HepG2 (cell line): ENCODE data around the gene ZNF813. TPM values are rescaled to one million over a fixed set of nuclear protein-coding genes. Genes with fewer than 3 reads are reported as not detected.
A peak's percentile ranks its signal among the peaks of the same experiment; 100 is the strongest.

Experiments used
- CREB3 ChIP-seq: sonication (generic); formaldehyde crosslinking; IDR thresholded peaks from 2 replicates; pipeline ENCODE4 v1.5.0; 2020; ENCODE audit warnings: missing genetic modification reagents
- E2F5 ChIP-seq: sonication (generic); formaldehyde crosslinking; conservative IDR thresholded peaks from 2 replicates; pipeline ENCODE4 v1.4.0; 2020; ENCODE audit warnings: missing genetic modification reagents
- ETV5 ChIP-seq: IDR thresholded peaks from 2 replicates; pipeline ENCODE4 v1.6.1; 2018; ENCODE audit warnings: missing biosample characterization, missing genetic modification reagents, inconsistent platforms, borderline replicate concordance
- FOXK2 ChIP-seq: fragments of 450-650 bp; IDR thresholded peaks from 2 replicates; pipeline ENCODE4 v1.6.1; 2016
- IRF9 ChIP-seq: sonication (generic); formaldehyde crosslinking; IDR thresholded peaks from 2 replicates; pipeline ENCODE4 v1.8.0; 2022; ENCODE audit warnings: missing genetic modification reagents, mild to moderate bottlenecking, borderline replicate concordance
- JUN ChIP-seq: sonication (generic); formaldehyde crosslinking; IDR thresholded peaks from 2 replicates; pipeline ENCODE4 v1.4.0; 2020; ENCODE audit warnings: mild to moderate bottlenecking, missing genetic modification reagents
- MAZ ChIP-seq, 2 experiments: sonication (generic) in 1 of 2; formaldehyde crosslinking in 1 of 2; IDR thresholded peaks; 2 replicates each; pipeline versions ENCODE4 v1.5.0 to v1.6.1; 2012 to 2020; ENCODE audit warnings: low read depth in 2 of 2, mild to moderate bottlenecking in 2 of 2, borderline replicate concordance in 1 of 2, improper control_type of control experiment in 1 of 2, low read length in 1 of 2, missing genetic modification reagents in 1 of 2, moderate library complexity in 1 of 2
- PAWR ChIP-seq: sonication (generic); formaldehyde crosslinking; IDR thresholded peaks from 2 replicates; pipeline ENCODE4 v1.4.0; 2020; ENCODE audit warnings: missing genetic modification reagents, mild to moderate bottlenecking, borderline replicate concordance
- RARA ChIP-seq: IDR thresholded peaks from 2 replicates; pipeline ENCODE4 v1.6.1; 2016; ENCODE audit warnings: missing genetic modification reagents, missing compliant biosample characterization
- RNF219 ChIP-seq: sonication (generic); formaldehyde crosslinking; IDR thresholded peaks from 2 replicates; pipeline ENCODE4 v1.5.0; 2020; ENCODE audit warnings: mild to moderate bottlenecking, missing genetic modification reagents
- SCMH1 ChIP-seq: sonication (generic); formaldehyde crosslinking; IDR thresholded peaks from 2 replicates; pipeline ENCODE4 v1.9.0; 2021; ENCODE audit warnings: missing genetic modification reagents, mild to moderate bottlenecking, borderline replicate concordance
- SRSF4 ChIP-seq: fragments of 200-400 bp; formaldehyde crosslinking; IDR thresholded peaks from one replicate; pipeline ENCODE4 v1.6.1; 2018; ENCODE audit warnings: mild to moderate bottlenecking, low read depth, low read length, moderate library complexity; ENCODE audit not compliant: poor library complexity, severe bottlenecking
- ZBTB21 ChIP-seq: sonication (generic); formaldehyde crosslinking; IDR thresholded peaks from 2 replicates; pipeline ENCODE4 v1.4.0; 2020; ENCODE audit warnings: missing genetic modification reagents
- ZBTB33 ChIP-seq: sonication (generic); formaldehyde crosslinking; IDR thresholded peaks from 2 replicates; pipeline ENCODE4 v1.4.0; 2020; ENCODE audit warnings: missing genetic modification reagents
- ZFP36L2 ChIP-seq: sonication (generic); formaldehyde crosslinking; IDR thresholded peaks from 2 replicates; pipeline ENCODE4 v1.4.0; 2020; ENCODE audit warnings: missing genetic modification reagents
- ZNF180 ChIP-seq: sonication (generic); formaldehyde crosslinking; IDR thresholded peaks from 2 replicates; pipeline ENCODE4 v1.4.0; 2020; ENCODE audit warnings: low read depth, missing genetic modification reagents, borderline replicate concordance
- ZNF383 ChIP-seq: sonication (generic); formaldehyde crosslinking; IDR thresholded peaks from 2 replicates; pipeline ENCODE4 v1.4.0; 2020; ENCODE audit warnings: missing genetic modification reagents, mild to moderate bottlenecking, borderline replicate concordance
- ZNF747 ChIP-seq: sonication (generic); formaldehyde crosslinking; IDR thresholded peaks from 2 replicates; pipeline ENCODE4 v1.8.1; 2023; ENCODE audit warnings: missing genetic modification reagents, mild to moderate bottlenecking, borderline replicate concordance
- ZNF788 ChIP-seq: sonication (generic); formaldehyde crosslinking; IDR thresholded peaks from 2 replicates; pipeline ENCODE4 v1.5.0; 2020; ENCODE audit warnings: mild to moderate bottlenecking, missing genetic modification reagents, borderline replicate concordance
- ZNF816 ChIP-seq: sonication (generic); formaldehyde crosslinking; IDR thresholded peaks from 2 replicates; pipeline ENCODE4 v1.8.0; 2022; ENCODE audit warnings: missing genetic modification reagents, mild to moderate bottlenecking, borderline replicate concordance
- ZSCAN30 ChIP-seq: sonication (generic); formaldehyde crosslinking; IDR thresholded peaks from 2 replicates; pipeline ENCODE4 v1.5.0; 2020; ENCODE audit warnings: mild to moderate bottlenecking, missing genetic modification reagents
- polyA plus RNA-seq, 8 experiments: library from polyadenylated mRNA; depleted of rRNA in 3 of 8; stranded (reverse) in 7 of 8; unstranded in 1 of 8; fragments of >200 nt; fragmentation: Illumina TruSeq in 4 of 8; extraction: Trizol in 4 of 8; gene quantifications; 2 replicates each; pipeline versions ENCODE4 v1.2.1 to v1.2.3, GENCODE V29; 2011 to 2016; ENCODE audit warnings: low read depth in 4 of 8, missing spikeins in 1 of 8, mixed read lengths in 1 of 8; ENCODE audit not compliant: insufficient read depth in 1 of 8
- total RNA-seq, 5 experiments: library from RNA; depleted of rRNA; stranded (reverse); fragments of >200 nt; fragmentation: Illumina TruSeq; extraction: Trizol; gene quantifications; 2 replicates each; pipeline ENCODE4 v1.2.3, GENCODE V29; 2016; ENCODE audit warnings: low read depth in 1 of 5

The ZNF813 gene
- total and polyA plus RNA-seq, 2 of the 13 experiments (the other 11 are each of a cell fraction or from before 2014, with no cell fraction given): 2.1 to 8.9 TPM

GRCh38 chr19:53537521-53538377 lies 70.2 kb downstream of the ZNF813 start, which contains the start of gene ZNF331 (continued):
- TF ChIP-seq SCMH1 (CRISPR knock-in tag) (no peak), ZSCAN30 (CRISPR knock-in tag) (no peak), ZBTB33 (CRISPR knock-in tag) (0 out of 2 replicates have a peak, but pooled peaks have one; percentile 14), RARA (CRISPR knock-in tag) (no peak), JUN (0 out of 2 replicates have a peak, but pooled peaks have one; percentile 46), ZNF816 (no peak), E2F5 (CRISPR knock-in tag) (no peak), ETV5 (CRISPR knock-in tag) (no peak), MAZ (IDR thresholded peaks at IDR 0.05; ENCODE audit: borderline replicate concordance, low read depth, low read length) (no peak), MAZ (CRISPR knock-in tag; IDR thresholded peaks at IDR 0.05; ENCODE audit: low read depth) (peak; percentile 58; the same call in 1 of the 2 replicates), IRF9 (CRISPR knock-in tag) (peak; percentile 75; the same call in 1 of the 2 replicates), ZNF180 (no peak), ZNF747 (no peak), ZNF788 (CRISPR knock-in tag) (peak; percentile 15; the same call in 1 of the 2 replicates), ZBTB21 (peak; percentile 81), RNF219 (CRISPR knock-in tag) (no peak), CREB3 (no peak), ZNF383 (CRISPR knock-in tag) (no peak), PAWR (CRISPR knock-in tag) (no peak), SRSF4 (no peak), FOXK2 (no peak), ZFP36L2 (no peak)
